HG03135 (cell line): ENCODE measurements around the gene CD58.
A peak's percentile ranks its signal among the peaks of the same experiment; 100 is the strongest.

Source experiments
- ATAC-seq: cut with Tn5 transposase; IDR thresholded peaks from one replicate; pipeline ENCODE4 v1.9.1; 2021; ENCODE audit warnings: mild to moderate bottlenecking, moderate library complexity; ENCODE audit not compliant: unreplicated experiment

CD58 gene

DNA sequence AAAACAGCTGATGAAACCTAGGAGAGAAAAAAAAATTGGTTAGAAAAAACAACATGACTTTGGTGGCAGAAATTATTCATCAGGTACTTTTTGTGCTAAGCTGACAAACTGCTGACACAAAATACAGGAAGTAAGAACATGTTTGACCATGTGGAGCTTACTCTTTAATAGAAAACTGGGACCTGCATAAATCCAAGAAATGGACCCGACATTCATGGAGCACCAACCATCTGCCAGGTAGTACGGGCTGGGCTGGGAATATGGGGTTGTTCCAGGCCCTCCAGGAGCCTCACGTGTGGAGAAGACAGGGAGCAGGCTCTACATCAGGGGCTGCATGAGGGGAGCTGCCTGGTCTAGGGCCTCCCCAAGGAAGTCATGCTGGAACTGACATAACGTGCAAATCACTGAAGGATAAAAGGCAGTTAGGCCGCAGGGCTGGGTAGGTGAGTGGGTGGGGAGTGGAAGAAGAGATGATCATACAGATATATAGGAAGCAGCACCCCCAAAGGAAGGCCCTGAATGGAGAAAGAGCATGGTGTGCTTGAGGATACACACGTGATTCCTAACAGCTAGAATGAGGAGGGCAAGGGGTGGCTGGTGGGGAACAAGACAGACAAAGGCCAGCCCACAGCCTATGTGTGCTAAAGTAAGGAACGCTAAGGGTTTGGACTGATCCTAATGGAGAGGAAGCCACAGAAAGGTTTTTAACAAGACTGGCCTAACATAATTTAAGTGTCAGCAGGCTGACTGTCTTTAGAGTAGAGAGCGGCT lies 26.1 kb downstream of the CD58 start:
- ATAC-seq = peak; percentile 49

DNA sequence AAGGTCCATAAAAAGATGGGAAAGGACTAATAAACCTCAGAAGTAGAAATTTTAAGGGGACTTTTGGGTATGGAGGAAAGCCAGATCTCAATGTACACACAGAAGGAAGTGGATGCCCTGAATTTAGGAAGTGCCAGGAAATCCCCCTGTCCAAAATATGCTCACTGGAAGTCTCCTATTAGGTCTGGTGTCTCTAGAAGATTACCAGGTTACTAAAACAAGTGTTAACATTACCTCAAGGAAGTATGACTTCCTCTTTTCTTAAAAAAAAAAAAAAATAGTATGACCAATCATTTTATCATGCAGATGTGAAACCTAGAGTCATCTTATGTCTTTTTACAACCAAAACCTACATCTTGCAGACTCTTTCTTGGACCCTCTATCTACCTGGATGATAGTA lies 30.7 kb downstream of the CD58 start:
- ATAC-seq = peak; percentile 49

DNA sequence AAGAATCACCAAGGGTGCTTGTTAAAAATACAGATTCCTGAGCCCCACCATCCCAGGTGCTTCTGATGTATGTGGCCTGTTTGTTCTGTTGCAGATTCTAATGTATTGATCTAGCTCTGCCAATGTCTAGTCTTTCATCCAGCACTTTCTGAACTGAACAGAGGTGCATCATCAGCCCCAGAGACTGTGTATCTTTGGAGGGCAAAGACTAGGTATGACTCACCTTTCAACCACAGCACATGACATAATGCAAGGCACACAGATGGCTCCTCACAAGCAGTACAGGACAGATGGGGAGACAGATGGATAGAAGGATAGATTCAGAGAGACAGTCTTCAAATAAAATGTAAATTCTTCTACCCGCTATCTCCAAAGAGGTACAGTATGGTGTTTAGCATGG lies 32.3 kb downstream of the CD58 start:
- ATAC-seq = peak; percentile 70

DNA sequence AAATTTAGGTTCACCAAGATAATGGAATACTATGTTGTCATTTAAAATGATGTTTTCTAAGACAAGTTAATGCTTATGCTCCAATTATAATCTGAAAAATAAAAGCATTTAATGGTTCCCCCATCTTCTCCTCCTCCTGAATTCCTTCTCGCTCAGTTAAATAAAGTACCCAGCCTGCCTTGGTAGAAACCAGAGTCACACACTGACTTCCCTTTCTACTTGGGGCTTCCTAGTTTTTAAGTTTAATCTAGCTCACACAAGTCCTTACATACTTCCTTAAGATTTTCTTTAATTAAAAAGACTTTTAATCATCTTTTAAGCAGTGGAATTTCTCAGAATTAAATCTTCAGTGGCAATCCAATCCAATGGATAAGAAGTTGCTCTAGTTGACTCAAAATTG lies 32.9 kb downstream of the CD58 start:
- no peak for ATAC-seq

DNA sequence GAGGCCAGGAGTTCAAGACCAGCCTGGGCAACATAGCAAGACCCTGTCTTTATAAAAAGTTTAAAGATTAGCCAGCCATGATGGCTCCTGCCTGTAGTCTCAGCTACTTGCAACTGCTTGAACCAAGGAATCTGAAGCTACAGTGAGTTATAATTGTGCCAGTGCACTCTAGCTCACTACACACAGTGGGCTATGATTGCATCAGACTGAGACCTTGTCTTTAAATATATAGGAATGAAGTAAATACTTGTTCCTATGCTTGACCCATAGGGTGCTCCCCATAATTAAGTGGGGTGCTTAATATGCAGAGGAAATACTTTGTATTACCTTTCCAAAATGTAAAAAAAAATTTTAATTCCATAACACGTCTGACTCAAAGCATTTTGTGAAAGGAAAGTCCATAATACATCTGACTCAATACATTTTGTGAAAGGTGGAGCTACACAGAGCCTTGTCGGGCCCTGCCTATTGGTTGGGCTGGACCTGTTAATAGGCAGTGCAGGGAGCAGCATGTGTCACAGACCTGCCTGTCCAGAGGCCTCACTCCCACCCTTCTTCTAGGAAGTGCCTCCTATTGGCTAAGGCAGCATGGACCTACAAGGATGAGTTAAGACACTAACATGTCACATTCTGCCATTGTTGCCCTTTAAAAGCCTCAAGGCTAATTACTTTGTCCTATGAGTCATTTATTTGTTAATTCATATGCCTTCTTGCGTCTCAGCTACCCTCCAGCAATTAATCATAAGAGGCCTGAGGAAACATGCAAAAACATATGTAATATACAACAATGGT lies 33.6 kb downstream of the CD58 start:
- no peak for ATAC-seq

DNA sequence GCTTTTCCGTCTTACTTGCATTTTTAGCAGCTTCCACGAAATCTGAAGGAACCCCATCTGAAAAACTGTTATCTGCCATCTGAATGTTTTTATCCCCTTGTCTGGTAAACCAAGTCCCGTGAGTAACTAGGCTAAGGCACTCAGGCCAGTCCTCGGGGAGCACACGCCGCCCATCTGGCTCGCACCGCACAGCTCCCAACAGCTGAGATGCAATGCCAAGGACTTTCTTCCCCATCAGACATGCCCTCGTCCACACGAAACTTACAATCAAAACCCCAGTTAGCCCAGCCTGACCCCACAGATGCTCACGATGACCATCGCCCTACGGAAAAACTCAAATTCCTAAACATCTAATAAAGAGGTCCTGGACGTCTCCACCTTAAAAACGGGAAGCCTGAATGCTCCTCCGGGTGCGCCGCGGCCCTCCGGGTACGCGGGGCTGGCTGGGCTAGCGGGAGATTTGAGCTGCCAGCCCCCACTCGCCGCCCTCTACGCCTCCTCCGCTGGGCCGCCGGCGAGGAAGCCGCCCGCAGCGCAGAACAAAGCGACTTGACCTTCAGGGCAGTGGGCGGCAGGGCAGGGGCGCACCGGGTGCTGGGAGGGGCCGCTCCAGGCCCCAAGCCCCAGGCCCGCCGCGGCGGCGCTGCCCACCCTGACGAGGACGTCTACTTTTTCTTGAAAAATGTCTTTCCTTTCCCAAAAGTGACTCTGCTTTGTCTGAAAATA lies 36.6 kb downstream of the CD58 start:
- no peak for ATAC-seq

DNA sequence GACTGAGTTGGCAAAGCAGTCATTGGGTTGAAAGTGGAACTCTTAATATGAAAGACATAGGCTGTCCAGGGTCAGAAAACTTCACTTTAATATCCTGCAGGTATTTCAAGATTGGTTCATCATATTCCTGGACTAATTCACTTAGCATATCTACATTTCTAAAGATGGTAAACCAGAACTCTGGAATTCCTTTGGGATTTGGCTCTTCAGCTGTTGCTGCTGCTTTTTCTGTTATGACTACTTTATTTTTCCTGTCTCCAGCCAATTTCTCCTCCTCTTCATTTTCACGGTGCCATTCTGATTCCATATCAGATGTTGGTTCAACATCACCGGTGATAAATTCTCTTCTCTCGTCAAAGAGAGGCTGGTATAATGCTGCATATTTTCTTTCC lies 37.4 kb downstream of the CD58 start:
- ATAC-seq = no peak

DNA sequence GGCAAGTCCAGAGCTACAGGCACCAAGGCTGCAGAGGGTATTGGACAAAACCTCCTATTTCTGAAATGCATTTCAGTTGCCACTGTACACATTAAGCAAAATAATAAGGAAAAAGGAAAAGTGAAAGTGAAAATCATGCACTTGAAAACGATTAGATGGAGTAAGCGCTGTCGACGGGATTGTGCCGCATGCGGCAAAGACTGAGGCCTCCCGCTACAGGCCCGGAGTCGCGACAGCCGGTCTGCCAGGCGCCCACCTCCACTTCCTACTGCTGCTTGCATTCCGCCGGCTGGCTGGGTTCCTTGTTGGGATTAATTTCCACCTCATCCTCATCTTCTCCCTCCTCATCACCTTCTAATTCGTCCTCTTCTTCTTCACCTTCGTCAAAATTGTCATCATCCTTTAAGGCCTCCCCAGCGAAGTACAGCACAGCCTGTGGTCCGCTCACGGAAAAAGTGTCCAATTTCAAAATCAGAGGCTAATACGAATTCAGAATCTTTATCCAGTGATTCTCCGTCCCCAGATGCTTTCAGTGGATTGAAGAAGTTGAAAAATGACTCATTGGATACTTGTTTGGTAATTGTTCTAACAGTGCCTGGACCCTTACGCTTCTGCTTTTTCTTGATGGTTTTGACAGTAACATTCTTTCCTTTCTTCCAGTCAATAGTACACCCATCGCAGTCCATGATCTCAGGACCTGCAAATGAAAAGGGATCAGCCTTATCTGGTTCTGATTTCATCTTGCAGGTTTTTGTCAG lies 38.0 kb downstream of the CD58 start:
- ATAC-seq = no peak

DNA sequence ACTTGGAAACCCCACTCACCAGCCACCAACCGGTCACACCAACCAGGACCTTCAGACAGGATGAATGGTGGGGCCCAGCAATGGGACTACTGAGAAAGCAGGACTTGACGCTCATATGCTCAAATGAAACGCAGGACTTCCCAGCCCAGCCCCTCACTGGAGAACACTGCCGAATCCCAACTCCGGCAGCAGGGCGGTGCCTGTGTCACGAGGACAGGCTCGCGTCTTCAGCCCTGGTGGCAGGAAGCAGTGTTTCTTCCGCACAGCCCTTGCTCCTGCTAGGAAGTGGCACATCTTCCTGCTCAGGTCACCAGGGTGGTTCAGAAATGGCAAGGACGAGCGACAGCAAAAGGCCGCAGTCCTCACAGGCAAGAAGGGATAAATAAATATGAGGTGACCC lies 38.9 kb downstream of the CD58 start:
- ATAC-seq = no peak

DNA sequence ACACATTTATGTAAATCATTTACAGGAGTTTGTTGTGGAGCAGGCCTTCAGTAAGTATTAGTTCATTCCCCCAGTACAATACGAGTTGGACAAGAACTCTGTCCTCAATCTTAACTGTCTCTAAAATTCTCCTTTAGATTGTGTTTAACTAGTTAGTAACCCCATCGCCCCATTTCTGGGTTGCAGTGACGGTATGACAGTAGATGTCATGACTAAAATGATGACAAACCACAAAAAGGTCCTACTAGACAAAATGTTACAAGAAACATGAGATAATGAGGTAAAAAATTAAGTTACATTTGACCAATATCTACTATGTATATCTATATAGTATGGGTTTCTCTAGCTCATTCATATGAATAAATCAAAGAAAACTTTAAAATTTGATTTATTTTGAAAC lies 41.1 kb downstream of the CD58 start:
- ATAC-seq = no peak

DNA sequence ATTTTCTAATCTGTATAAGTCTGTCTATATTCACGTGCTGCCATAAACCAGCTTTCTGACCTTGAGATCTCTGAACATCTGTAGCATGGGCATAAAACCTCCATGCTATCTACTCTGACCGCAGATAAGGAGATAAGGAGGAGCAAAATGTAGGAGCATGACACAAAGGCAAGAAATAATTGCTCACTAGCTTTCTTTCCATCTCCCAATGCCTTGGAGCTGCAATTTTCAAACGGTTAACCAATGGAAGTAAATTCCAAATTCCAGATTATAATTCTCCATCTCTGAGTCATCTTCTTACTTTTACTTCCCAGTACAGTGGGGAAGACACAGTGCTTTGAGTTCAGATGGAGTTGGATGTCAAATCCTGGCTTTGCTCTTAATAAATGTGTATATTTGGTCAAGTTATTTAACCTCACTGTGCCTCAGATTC lies 41.6 kb downstream of the CD58 start:
- ATAC-seq = no peak

DNA sequence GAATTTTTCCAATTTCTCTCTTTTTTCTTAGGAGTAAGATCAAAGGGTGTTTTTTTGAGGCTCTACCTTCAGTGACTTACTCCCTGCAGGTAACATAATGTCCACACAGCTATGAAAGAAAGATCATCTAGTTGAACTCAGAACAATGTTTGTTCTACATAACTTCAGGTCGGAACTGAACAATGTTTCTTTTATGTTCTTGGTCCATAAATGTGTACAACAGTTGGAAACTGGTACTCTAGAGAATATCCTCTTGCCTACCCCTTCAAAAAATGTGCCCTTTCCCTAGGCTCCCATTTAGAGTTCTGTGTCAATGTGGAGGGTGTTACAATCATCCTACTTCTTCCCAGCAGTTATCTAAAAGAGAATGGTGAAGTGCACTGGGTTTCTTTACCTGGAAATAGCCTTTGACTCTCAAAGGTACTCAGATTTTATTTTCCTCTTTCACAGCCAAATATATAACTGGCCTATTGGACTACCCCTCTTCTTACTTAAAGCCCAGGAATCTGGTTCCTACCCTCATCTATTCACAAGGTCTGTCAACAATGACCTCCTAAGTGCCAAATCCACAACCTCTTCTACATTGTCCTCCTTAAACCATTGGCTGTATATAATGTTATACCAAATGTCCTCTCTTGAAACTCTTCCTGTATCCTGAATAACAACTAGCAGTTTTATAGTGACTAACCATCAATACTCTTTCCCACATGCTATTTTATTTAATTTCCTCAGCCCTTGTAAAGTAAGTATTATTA lies 42.3 kb downstream of the CD58 start:
- ATAC-seq = no peak

DNA sequence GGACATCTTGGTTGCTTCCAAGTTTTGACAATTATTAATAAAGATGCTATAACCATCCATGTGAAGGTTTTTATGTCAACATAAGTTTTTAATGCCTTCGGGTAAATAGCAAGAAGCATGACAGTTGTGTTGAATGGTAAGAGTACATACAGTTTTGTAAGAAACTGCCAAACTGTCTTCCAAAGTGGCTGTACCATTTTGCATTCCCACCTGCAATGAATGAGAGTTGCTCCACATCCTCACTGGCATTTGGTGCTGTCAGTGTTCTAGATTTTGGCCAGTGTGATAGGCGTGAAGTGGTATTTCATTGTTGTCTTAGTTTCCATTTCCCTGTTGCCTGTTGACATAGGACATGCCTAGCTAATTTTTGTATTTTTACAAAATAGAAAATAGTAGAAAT lies 45.4 kb downstream of the CD58 start:
- no peak for ATAC-seq

DNA sequence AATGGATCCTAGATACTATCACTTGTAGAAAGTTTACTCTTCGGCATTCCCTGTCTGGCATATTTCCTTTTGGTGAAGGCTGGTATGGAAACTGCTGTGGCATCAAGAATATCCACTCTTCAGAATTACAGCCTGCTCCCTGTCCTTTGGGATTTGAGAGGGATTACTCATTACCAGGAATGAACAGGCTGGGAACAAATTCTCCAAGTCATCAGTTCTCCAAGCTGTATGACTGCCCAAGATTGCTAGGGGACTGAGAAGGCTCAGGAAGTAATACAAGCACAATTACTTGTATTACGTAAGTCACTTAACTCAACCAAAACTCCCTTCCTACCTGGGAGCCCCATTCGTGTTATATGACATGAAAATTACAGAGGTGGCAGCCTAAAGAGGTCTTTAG lies 49.6 kb downstream of the CD58 start:
- no peak for ATAC-seq

DNA sequence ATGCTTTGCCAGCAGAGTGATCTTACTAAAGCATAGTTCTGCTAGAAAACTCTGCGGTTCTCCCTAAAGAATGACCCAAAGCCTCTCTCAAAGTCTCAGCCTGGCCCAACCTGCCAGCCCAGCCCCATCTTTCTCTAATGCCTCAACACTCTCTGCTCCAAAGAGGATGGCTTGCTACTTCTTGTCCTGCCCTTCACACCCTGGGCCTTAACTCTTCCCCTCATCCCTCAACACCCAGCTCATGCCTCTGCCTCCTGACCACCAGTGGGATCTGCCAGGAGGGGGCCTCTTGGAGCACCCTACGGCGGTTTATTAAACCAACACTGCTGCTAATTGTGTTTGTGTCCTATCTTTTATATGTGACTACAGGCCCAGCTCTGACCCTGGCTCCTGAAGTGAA lies 52.4 kb downstream of the CD58 start:
- ATAC-seq = no peak

DNA sequence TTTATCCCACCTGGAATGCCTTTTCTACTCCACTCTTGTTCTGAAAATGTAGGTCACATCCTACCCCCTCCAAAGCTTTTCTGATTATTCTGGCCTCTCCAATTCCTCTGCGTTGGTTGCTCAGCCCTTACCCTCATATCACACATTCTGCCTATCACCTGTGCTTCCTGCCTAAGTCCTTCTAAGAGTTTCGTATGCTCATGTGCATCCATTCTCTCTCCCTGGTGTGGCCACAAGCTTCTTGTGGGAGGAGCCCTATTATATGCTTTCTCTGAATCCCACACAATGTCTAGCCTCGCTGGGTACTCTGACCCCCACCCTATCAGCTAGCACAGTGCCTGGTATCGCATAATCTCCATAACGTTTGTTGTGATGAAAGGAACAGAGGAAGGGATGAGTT lies 54.2 kb downstream of the CD58 start:
- no peak for ATAC-seq

DNA sequence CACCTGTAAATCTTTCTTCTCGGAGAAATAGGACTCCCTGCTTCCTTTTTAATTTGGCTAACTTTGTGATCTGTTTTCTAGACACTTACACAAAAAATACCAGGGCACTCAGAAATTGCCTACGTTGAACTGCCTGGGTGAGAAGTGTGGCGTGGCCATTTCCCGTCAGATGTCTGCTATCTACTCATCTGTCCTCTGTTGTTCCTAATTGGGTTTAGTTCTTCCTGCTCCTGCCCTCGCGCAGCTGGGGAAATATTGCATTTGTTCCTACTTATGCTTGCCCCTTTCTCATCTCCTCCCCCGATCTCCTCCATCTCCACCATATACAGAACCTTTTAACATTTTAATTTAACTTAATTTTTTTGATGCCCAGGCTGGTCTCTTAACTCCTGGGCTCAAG lies 55.1 kb downstream of the CD58 start:
- no peak for ATAC-seq

DNA sequence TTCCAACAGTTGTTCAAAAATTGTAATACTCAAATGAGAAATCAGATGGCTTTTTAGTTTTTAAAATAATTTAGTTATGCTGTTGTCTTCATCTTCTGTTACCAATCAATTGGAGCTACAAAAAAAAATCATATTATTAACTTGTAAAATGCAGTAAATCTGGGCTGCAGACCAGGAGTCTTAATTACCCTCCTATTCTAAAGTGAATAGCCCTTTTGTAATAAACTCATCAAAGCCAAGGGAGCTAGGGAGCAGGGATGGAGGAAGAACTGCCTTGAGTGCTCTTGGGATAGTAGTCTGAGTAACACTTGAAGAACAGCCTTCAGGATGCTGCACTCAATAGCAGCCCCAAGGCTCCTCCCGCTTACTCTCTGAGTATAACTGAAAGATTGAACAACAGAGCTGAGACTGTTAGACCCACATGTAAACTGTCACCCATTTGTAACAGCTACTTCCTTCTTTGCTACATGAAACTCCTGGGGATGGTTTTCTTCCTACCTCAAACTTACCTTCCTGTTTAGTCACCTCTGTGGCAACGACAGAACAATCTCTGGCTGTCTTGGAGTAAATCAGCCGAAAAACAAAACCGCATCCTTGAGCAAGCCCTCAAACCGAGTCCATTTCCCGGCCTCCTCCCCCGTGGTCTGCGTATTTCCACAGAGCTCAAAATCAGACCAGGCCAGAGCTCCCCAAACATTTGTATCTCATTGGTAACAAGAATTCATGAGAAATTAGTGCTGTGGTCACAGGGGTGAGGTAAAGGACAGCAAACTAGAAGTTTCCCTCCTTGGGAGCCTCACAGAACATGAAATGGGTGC lies 55.9 kb downstream of the CD58 start:
- peak; percentile 73 for ATAC-seq

DNA sequence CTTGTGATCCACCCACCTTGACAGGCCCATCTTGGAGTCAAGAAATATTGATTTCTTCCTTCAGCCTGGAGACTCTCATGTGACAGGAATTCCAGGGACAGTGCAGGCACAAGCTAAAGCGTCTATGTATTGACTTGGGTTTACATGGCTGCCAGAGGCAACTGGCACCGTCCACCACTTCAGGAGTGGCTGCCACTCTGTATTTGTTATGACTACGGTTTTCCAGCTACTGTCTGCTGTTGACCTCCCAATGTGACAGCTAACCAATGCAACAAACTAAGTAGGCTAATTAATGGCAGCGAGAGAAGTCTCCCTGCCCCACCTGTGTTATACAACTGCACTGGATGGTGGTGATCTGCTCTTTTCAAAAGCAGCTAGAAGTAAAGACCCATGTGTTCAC lies 56.9 kb downstream of the CD58 start:
- no peak for ATAC-seq
